D721Med (cell line): ENCODE measurements around the gene ZC3H12D.
"Not testable (repeated sequence)": the region's sequence is repeated elsewhere in the genome, so short reads cannot be mapped to it uniquely, and the experiment has no call there.

Source experiments
- DNase-seq: peaks from one replicate; pipeline ENCODE4 v3.0.0; 2011; ENCODE audit warnings: low spot score; ENCODE audit not compliant: insufficient read length
- FAIRE-seq: peaks from 2 replicates; lab custom pipeline; 2011; peaks lifted over from hg19 to GRCh38; lab: Jason Lieb, UNC
- TF ChIP-seq, protein P1 (sequence below): IDR thresholded peaks from 2 replicates; pipeline ENCODE4 v1.5.1; 2012; ENCODE audit warnings: mild to moderate bottlenecking, control low read depth; ENCODE audit not compliant: insufficient read depth; ENCODE audit errors: missing control alignments

The ZC3H12D gene

GRCh38 chr6:149463781-149464180 is 21.0 kb downstream of the ZC3H12D start:
- FAIRE-seq (no peak), DNase-seq (no peak)

DNA sequence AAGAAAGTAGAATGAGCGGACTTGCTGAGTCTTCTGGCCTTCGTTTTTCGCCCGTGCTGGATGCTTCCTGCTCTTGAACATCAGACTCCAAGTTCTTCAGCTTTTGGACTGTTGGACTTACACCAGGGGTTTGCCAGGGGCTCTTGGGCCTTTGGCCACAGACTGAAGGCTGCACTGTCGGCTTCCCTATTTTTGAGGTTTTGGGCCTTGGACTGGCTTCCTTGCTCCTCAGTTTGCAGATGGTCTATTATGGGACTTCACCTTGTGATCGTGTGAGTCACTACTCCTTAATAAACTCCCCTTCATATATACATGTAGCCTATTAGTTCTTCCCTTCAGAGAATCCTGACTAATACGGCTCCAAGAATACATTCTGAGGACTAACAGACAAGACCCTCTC is 22.1 kb downstream of the ZC3H12D start:
- DNase-seq, FAIRE-seq: not testable (repeated sequence)

More at GRCh38 chr6:149463781-149464180, 21.0 kb downstream of the ZC3H12D start:
- TF ChIP-seq, protein P1, sequence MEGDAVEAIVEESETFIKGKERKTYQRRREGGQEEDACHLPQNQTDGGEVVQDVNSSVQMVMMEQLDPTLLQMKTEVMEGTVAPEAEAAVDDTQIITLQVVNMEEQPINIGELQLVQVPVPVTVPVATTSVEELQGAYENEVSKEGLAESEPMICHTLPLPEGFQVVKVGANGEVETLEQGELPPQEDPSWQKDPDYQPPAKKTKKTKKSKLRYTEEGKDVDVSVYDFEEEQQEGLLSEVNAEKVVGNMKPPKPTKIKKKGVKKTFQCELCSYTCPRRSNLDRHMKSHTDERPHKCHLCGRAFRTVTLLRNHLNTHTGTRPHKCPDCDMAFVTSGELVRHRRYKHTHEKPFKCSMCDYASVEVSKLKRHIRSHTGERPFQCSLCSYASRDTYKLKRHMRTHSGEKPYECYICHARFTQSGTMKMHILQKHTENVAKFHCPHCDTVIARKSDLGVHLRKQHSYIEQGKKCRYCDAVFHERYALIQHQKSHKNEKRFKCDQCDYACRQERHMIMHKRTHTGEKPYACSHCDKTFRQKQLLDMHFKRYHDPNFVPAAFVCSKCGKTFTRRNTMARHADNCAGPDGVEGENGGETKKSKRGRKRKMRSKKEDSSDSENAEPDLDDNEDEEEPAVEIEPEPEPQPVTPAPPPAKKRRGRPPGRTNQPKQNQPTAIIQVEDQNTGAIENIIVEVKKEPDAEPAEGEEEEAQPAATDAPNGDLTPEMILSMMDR = no peak

- TF ChIP-seq, protein P1 = no peak
- DNase-seq = no peak
- no peak for FAIRE-seq
Measured at GRCh38 chr6:149461670-149462069, 23.1 kb downstream of the ZC3H12D start.

DNA sequence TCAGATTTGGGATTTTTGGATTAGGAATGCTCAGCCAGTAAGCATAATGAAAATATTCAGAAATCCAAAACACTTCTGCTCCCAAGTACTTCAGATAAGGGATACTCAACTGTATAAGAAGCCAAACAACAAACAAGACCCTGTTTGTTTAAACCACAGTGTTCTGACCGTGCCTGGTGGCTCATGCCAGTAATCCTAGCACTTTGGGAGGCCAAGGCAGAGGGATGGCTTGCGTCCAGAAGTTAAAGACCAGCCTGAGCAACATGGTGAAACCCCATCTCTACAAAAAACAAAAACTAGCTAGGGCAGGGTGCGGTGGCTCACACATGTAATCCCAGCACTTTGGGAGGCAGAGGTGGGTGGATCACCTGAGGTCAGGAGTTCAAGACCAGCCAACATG is 24.6 kb downstream of the ZC3H12D start:
- not testable (repeated sequence) for FAIRE-seq, DNase-seq

GRCh38 chr6:149459761-149460160 is 25.1 kb downstream of the ZC3H12D start:
- no peak for FAIRE-seq
- TF ChIP-seq, protein P1 = no peak
- no peak for DNase-seq

- no peak for FAIRE-seq
- TF ChIP-seq, protein P1 = no peak
- DNase-seq = no peak
Measured at GRCh38 chr6:149458806-149459205, 26.0 kb downstream of the ZC3H12D start.

GRCh38 chr6:149458196-149458595 is 26.6 kb downstream of the ZC3H12D start:
- DNase-seq (no peak), FAIRE-seq (no peak)
- TF ChIP-seq, protein P1 = no peak

GRCh38 chr6:149457316-149457884 is 27.4 kb downstream of the ZC3H12D start:
- no peak for DNase-seq
- TF ChIP-seq, protein P1 = no peak
- no peak for FAIRE-seq
